ENCODE data around the gene DNMT3L.
"Not testable (repeated sequence)": the region's sequence is repeated elsewhere in the genome, so short reads cannot be mapped to it uniquely, and the experiment has no call there.

The DNMT3L gene

GRCh38 chr21:44294391-44295162 is 32.9 kb upstream of the DNMT3L start:
- peak; percentile 61 for DNase-seq

GRCh38 chr21:44293551-44294231 is 32.0 kb upstream of the DNMT3L start:
- DNase-seq, result no peak

- DNase-seq, result no peak
Measured at GRCh38 chr21:44292812-44293195, 31.1 kb upstream of the DNMT3L start.

- no peak for DNase-seq
Measured at GRCh38 chr21:44291936-44292811, 30.5 kb upstream of the DNMT3L start.

GRCh38 chr21:44291078-44291935 is 29.6 kb upstream of the DNMT3L start:
- DNase-seq, result no peak

GRCh38 chr21:44290327-44291077 is 28.8 kb upstream of the DNMT3L start:
- no peak for DNase-seq

- DNase-seq, result no peak
Measured at GRCh38 chr21:44289381-44290010, 27.8 kb upstream of the DNMT3L start.

GRCh38 chr21:44288251-44289110 is 26.8 kb upstream of the DNMT3L start:
- no peak for DNase-seq

GRCh38 chr21:44286716-44287632 is 25.3 kb upstream of the DNMT3L start:
- no peak for DNase-seq

- DNase-seq, result no peak
Measured at GRCh38 chr21:44286086-44286715, 24.5 kb upstream of the DNMT3L start.

GRCh38 chr21:44285138-44285992 is 23.7 kb upstream of the DNMT3L start, which contains the start of gene AIRE:
AIRE (plus strand) TSS chr21:44285876; CDS start chr21:44286007, 131 bp downstream.
- DNase-seq, result peak; percentile 58

GRCh38 chr21:44283948-44284347 is 22.3 kb upstream of the DNMT3L start:
- no peak for DNase-seq

GRCh38 chr21:44283211-44283785 is 21.6 kb upstream of the DNMT3L start:
- DNase-seq, result not testable (repeated sequence)

GRCh38 chr21:44282370-44282769 is 20.7 kb upstream of the DNMT3L start:
- DNase-seq, result no peak

- DNase-seq, result no peak
Measured at GRCh38 chr21:44281801-44282200, 20.1 kb upstream of the DNMT3L start.

- no peak for DNase-seq
Measured at GRCh38 chr21:44279354-44280260, 17.9 kb upstream of the DNMT3L start.
